OCI-LY1 (cell line): Measurements from ENCODE around the gene ITIH2.
"Not testable (repeated sequence)": the region's sequence is repeated elsewhere in the genome, so short reads cannot be mapped to it uniquely, and the experiment has no call there.

ENCODE experiments used
- H2AFZ ChIP-seq: fragments of 200-600 bp; sonication (generic), shearing (Covaris generic); 2 replicates; pipeline ENCODE4 v1.6.0; 2014; ENCODE audit warnings: antibody characterized with exemption, mild to moderate bottlenecking, low read length
- H3F3A ChIP-seq: fragments of 200-600 bp; sonication (generic), shearing (Covaris generic); 2 replicates; pipeline ENCODE4 v1.6.0; 2014; ENCODE audit warnings: mild to moderate bottlenecking, antibody characterized with exemption, low read length, moderate library complexity; ENCODE audit not compliant: insufficient read depth
- H3K27ac ChIP-seq: fragments of 200-600 bp; sonication (generic); 2 replicates; pipeline ENCODE4 v1.5.1; 2014; ENCODE audit warnings: low read length, mixed run types, mild to moderate bottlenecking, low read depth; ENCODE audit not compliant: poor library complexity, severe bottlenecking
- H3K27me3 ChIP-seq: fragments of 200-600 bp; sonication (generic); 2 replicates; pipeline ENCODE4 v1.6.0; 2014; ENCODE audit warnings: antibody characterized with exemption, mild to moderate bottlenecking, low read length, moderate library complexity; ENCODE audit not compliant: insufficient read depth
- H3K36me3 ChIP-seq: fragments of 200-600 bp; sonication (generic); 2 replicates; pipeline ENCODE4 v1.6.1; 2014; ENCODE audit warnings: mild to moderate bottlenecking, antibody characterized with exemption, low read length, moderate library complexity, mixed read lengths; ENCODE audit not compliant: insufficient read depth
- H3K4me1 ChIP-seq: fragments of 200-600 bp; sonication (generic); 2 replicates; pipeline ENCODE4 v1.5.1; 2014; ENCODE audit warnings: mild to moderate bottlenecking, low read length, moderate library complexity; ENCODE audit not compliant: insufficient read depth, severe bottlenecking
- H3K4me2 ChIP-seq: fragments of 200-600 bp; sonication (generic), shearing (Covaris generic); 2 replicates; pipeline ENCODE4 v1.6.1; 2014; ENCODE audit warnings: low read length
- H3K4me3 ChIP-seq: fragments of 200-600 bp; sonication (generic); 2 replicates; pipeline ENCODE4 v1.5.1; 2014; ENCODE audit warnings: low read length, low read depth, mild to moderate bottlenecking, mixed read lengths; ENCODE audit not compliant: poor library complexity, severe bottlenecking
- H3K79me2 ChIP-seq: fragments of 200-600 bp; shearing (Covaris generic); 2 replicates; pipeline ENCODE4 v1.6.1; 2016; ENCODE audit warnings: mixed run types, low read length, mixed read lengths; ENCODE audit not compliant: insufficient read depth
- H3K9ac ChIP-seq: fragments of 200-600 bp; sonication (generic), shearing (Covaris generic); 2 replicates; pipeline ENCODE4 v1.6.1; 2014; ENCODE audit warnings: mild to moderate bottlenecking, low read length, mixed read lengths
- H3K9me2 ChIP-seq: fragments of 200-600 bp; sonication (generic), shearing (Covaris generic); 2 replicates; pipeline ENCODE4 v1.6.1; 2014; ENCODE audit warnings: low read depth, mild to moderate bottlenecking, low read length, mixed read lengths
- H3K9me3 ChIP-seq: fragments of 200-600 bp; shearing (Covaris generic); 2 replicates; pipeline ENCODE4 v1.6.1; 2014; ENCODE audit warnings: low read length, mixed read lengths
- H4K20me1 ChIP-seq: fragments of 200-600 bp; sonication (generic), shearing (Covaris generic); 2 replicates; pipeline ENCODE4 v1.6.0; 2016; ENCODE audit warnings: mild to moderate bottlenecking, low read length; ENCODE audit not compliant: insufficient read depth
- EZH2 ChIP-seq: fragments of 200-600 bp; sonication (generic), shearing (Covaris generic); IDR thresholded peaks from 2 replicates; pipeline ENCODE4 v1.8.0; 2017; ENCODE audit warnings: borderline replicate concordance, mixed run types, mild to moderate bottlenecking, antibody characterized with exemption, low read length, moderate library complexity, mixed read lengths
- TF ChIP-seq, protein P1 (sequence below): fragments of 200-600 bp; sonication (generic), shearing (Covaris generic); IDR thresholded peaks from 2 replicates; pipeline ENCODE4 v1.5.1; 2017; ENCODE audit warnings: mild to moderate bottlenecking, antibody characterized with exemption, low read length, moderate library complexity, mixed read lengths

The ITIH2 gene

DNA sequence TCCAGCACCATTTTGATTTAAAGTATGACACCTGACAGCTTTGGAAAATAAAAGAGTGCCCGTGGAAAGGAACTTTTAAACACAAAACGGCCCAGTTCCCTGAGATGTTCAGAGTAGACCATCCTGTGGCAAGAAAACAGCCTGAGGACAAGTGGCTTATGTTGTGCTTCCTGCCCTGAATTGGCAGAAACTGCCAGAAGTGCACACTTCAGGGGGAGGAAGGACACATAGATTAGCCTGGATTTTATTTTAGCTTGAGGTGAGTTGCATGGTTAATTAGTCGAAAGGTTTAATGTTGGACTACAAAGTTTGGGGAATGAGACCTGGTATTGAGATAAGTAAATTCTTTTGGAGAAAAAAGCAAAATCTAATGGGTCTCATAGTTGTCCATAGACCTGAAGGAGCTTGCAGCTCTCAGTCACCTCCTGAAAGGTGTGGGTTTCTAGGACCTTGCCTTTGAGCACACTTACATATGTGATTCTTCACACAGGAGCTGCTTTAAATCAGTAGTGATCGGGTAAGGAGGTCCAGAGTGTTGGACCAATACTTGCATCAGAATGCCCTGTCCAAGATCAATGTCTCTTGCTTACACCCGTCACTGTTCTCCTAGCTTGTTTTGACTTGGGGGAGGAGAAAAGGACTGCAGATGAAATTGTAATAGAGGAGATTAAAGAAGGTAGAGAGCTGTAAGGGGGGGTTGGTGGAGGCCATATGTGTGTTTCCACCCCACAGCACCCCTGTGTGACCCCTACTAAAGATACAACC is 4.9 kb downstream of the ITIH2 start:
- no peaks in the 10 kb centered on the region for H3K36me3 ChIP-seq
- no peaks in the 10 kb centered on the region for H3K27me3 ChIP-seq
- no peaks in the 10 kb centered on the region for H3K9me3 ChIP-seq
- no peak overlapping the region for H3K27ac ChIP-seq
- no peaks in the 10 kb centered on the region for H3K4me1 ChIP-seq
- H2AFZ ChIP-seq: no peak overlapping the region
- H3K4me2 ChIP-seq: no peak overlapping the region
- H3K79me2 ChIP-seq: no peaks in the 10 kb centered on the region
- no peaks in the 10 kb centered on the region for H3K9me2 ChIP-seq
- TF ChIP-seq, protein P1, sequence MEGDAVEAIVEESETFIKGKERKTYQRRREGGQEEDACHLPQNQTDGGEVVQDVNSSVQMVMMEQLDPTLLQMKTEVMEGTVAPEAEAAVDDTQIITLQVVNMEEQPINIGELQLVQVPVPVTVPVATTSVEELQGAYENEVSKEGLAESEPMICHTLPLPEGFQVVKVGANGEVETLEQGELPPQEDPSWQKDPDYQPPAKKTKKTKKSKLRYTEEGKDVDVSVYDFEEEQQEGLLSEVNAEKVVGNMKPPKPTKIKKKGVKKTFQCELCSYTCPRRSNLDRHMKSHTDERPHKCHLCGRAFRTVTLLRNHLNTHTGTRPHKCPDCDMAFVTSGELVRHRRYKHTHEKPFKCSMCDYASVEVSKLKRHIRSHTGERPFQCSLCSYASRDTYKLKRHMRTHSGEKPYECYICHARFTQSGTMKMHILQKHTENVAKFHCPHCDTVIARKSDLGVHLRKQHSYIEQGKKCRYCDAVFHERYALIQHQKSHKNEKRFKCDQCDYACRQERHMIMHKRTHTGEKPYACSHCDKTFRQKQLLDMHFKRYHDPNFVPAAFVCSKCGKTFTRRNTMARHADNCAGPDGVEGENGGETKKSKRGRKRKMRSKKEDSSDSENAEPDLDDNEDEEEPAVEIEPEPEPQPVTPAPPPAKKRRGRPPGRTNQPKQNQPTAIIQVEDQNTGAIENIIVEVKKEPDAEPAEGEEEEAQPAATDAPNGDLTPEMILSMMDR: no peak
- TF ChIP-seq EZH2: no peak
- no peak overlapping the region for H3K4me3 ChIP-seq
- H3K9ac ChIP-seq: no peak overlapping the region
- no peaks in the 10 kb centered on the region for H4K20me1 ChIP-seq
- no peaks in the 10 kb centered on the region for H3F3A ChIP-seq

- no peak overlapping the region for H3K4me2 ChIP-seq
- no peaks in the 10 kb centered on the region for H3K36me3 ChIP-seq
- no peaks in the 10 kb centered on the region for H3K79me2 ChIP-seq
- no peaks in the 10 kb centered on the region for H4K20me1 ChIP-seq
- H3K9me2 ChIP-seq: no peaks in the 10 kb centered on the region
- no peaks in the 10 kb centered on the region for H3F3A ChIP-seq
- H3K9ac ChIP-seq: no peak overlapping the region
- H3K4me1 ChIP-seq: no peaks in the 10 kb centered on the region
- no peaks in the 10 kb centered on the region for H3K9me3 ChIP-seq
- no peak overlapping the region for H2AFZ ChIP-seq
- no peak overlapping the region for H3K27ac ChIP-seq
- no peak overlapping the region for H3K4me3 ChIP-seq
- TF ChIP-seq, protein P1: no peak
- no peak for TF ChIP-seq EZH2
- no peaks in the 10 kb centered on the region for H3K27me3 ChIP-seq
These were observed 5.7 kb downstream of the ITIH2 start for GRCh38 chr10:7708832-7709231.

DNA sequence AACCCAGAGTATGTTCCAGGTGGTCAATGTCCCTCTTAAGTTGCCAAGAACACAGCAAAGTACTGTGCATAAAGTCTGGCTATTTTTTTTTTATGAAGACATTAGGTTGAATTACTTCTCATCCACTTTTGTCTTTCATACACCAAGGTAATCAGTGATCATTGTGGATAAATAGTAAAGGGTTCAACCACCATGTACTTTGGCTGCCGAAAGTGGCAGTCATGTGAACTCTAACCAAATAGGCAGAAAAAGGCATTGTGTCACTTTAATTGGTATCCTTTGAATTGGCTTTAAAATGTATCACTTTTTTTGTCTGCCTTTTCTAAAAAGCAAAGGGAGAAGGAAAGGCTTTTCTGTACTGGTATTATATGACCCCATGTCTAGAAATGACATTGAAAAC is 7.3 kb downstream of the ITIH2 start:
- TF ChIP-seq, protein P1: no peak
- TF ChIP-seq EZH2: no peak
- Histone ChIP-seq H3K9me2 (no peaks in the 10 kb centered on the region), H3K4me3 (no peak overlapping the region), H3K4me2 (no peak overlapping the region), H3K79me2 (no peaks in the 10 kb centered on the region), H3F3A (no peaks in the 10 kb centered on the region), H3K36me3 (no peaks in the 10 kb centered on the region), H2AFZ (no peak overlapping the region), H3K4me1 (no peaks in the 10 kb centered on the region), H3K9ac (no peak overlapping the region), H3K9me3 (no peaks in the 10 kb centered on the region), H3K27me3 (no peaks in the 10 kb centered on the region), H3K27ac (no peak overlapping the region), H4K20me1 (no peaks in the 10 kb centered on the region)

GRCh38 chr10:7711075-7711474 is 8.0 kb downstream of the ITIH2 start:
- H3K4me2 ChIP-seq, H3K36me3 ChIP-seq, H3K79me2 ChIP-seq, H3K27ac ChIP-seq, H3K27me3 ChIP-seq, H3K9ac ChIP-seq, H4K20me1 ChIP-seq, H3K4me1 ChIP-seq, H3F3A ChIP-seq, H3K9me2 ChIP-seq, H3K4me3 ChIP-seq, H2AFZ ChIP-seq, H3K9me3 ChIP-seq: not testable (repeated sequence)
